ENCODE results near the gene GSX1. TPM values are rescaled to one million over a fixed set of nuclear protein-coding genes. Genes with fewer than 3 reads are reported as not detected.

Gene GSX1
- total and polyA plus RNA-seq, 4 donors: not detected

DNA sequence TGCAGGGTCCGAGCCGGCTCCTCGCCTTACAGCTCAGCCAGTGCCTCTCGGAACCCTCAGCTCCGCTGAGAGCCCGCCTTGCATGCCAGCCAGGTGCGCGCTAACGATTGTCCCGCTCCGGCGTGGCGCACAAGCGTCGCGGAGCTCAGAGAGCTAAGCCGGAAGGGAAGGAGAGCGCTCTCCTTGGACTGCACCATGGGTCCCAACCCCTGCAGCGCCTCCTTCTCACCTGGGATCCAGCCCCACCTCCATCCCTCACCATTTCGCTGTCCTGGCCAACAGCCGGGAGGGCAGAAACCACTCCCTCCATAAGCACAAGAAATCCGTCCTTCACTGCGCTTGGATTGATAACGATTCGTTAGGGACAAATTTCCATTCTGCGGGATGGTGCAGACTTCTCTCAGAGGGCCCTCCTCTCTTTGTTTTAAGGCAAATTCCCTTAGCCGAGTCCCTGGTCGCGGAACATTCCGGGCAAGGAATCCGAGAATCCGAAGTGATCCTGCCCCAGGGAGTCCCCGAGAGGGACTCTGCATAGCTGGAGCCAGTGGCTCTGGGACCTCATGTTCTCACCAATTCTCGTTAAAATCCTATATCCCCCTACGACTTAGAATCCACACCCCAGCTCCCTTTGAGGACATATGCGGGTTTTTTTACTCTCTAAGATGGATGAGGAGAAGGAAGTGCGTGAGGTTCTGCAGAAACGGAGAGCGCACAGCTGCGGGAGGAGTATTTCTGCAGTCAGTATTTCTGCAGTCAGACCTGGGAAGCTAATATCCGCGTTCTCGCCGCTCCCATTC, 2.8 kb downstream of the GSX1 start:
- 5% methylated on average over 44 of the region's 44 CpGs for WGBS
- TF ChIP-seq RAD21 (IDR thresholded peaks at IDR 0.05) (no peak), YY1 (IDR thresholded peaks at IDR 0.05) (no peak), RXRA (IDR thresholded peaks at IDR 0.05) (no peak), FOXA1 (IDR thresholded peaks at IDR 0.05) (no peak), FOXA2 (IDR thresholded peaks at IDR 0.05) (no peak), JUND (IDR thresholded peaks at IDR 0.05) (no peak), GABPA (IDR thresholded peaks at IDR 0.05 in 1 of 2, conservative IDR thresholded peaks at IDR 0.05 in 1 of 2) (no peak), SP1 (IDR thresholded peaks at IDR 0.05) (no peak), ZBTB33 (IDR thresholded peaks at IDR 0.05) (no peak), HNF4G (IDR thresholded peaks at IDR 0.05) (no peak), EGR1 (IDR thresholded peaks at IDR 0.05; ENCODE audit: low read depth in 2 of 2) (no peak), HNF4A (conservative IDR thresholded peaks at IDR 0.05) (no peak), CTCF (IDR thresholded peaks at IDR 0.05; ENCODE audit: low read depth, low read length, missing input control) (no peak), TAF1 (conservative IDR thresholded peaks at IDR 0.05) (no peak)
- TF ChIP-seq, protein P1, sequence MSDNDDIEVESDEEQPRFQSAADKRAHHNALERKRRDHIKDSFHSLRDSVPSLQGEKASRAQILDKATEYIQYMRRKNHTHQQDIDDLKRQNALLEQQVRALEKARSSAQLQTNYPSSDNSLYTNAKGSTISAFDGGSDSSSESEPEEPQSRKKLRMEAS (IDR thresholded peaks at IDR 0.05): no peak
- TF ChIP-seq, protein P2, sequence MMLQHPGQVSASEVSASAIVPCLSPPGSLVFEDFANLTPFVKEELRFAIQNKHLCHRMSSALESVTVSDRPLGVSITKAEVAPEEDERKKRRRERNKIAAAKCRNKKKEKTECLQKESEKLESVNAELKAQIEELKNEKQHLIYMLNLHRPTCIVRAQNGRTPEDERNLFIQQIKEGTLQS (IDR thresholded peaks at IDR 0.05): no peak
- TF ChIP-seq, protein P3, sequence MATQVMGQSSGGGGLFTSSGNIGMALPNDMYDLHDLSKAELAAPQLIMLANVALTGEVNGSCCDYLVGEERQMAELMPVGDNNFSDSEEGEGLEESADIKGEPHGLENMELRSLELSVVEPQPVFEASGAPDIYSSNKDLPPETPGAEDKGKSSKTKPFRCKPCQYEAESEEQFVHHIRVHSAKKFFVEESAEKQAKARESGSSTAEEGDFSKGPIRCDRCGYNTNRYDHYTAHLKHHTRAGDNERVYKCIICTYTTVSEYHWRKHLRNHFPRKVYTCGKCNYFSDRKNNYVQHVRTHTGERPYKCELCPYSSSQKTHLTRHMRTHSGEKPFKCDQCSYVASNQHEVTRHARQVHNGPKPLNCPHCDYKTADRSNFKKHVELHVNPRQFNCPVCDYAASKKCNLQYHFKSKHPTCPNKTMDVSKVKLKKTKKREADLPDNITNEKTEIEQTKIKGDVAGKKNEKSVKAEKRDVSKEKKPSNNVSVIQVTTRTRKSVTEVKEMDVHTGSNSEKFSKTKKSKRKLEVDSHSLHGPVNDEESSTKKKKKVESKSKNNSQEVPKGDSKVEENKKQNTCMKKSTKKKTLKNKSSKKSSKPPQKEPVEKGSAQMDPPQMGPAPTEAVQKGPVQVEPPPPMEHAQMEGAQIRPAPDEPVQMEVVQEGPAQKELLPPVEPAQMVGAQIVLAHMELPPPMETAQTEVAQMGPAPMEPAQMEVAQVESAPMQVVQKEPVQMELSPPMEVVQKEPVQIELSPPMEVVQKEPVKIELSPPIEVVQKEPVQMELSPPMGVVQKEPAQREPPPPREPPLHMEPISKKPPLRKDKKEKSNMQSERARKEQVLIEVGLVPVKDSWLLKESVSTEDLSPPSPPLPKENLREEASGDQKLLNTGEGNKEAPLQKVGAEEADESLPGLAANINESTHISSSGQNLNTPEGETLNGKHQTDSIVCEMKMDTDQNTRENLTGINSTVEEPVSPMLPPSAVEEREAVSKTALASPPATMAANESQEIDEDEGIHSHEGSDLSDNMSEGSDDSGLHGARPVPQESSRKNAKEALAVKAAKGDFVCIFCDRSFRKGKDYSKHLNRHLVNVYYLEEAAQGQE (IDR thresholded peaks at IDR 0.05): no peak
- Histone ChIP-seq H3K4me3 (ENCODE audit: low read depth in 1 of 3, low read length in 3 of 3) (no peak overlapping the region), H3K9ac (ENCODE audit: low read depth in 1 of 2, low read length in 2 of 2) (no peak overlapping the region), H3K9me3 (ENCODE audit: control insufficient read depth in 4 of 4, low read length in 3 of 4) (no peaks in the 10 kb centered on the region), H3K36me3 (ENCODE audit: control insufficient read depth in 4 of 4, insufficient read depth in 3 of 4, low read depth in 1 of 4, low read length in 3 of 4) (no peaks in the 10 kb centered on the region), H3K27me3 (ENCODE audit: control insufficient read depth in 4 of 4, insufficient read depth in 4 of 4, low read length in 3 of 4) (peaks cover 8 to 37% (median 25%) of the 10 kb centered on the region in 4 donors), H3K27ac (ENCODE audit: low read depth in 1 of 2, low read length in 2 of 2) (no peak overlapping the region), H3K4me1 (ENCODE audit: control insufficient read depth in 4 of 4, insufficient read depth in 4 of 4, low read length in 3 of 4) (peaks cover 12 to 25% (median 17%) of the 10 kb centered on the region in 4 donors)
- DNase-seq (ENCODE audit: low spot score): no peak

Measured in liver (tissue), 9 donors.